ENCODE data around the gene THAP7.

The THAP7 gene

GRCh38 chr22:21031545-21032036 is 29.7 kb upstream of the THAP7 start:
- DNase-seq (ENCODE audit: low spot score) = no peak

GRCh38 chr22:21030621-21031544 is 29.0 kb upstream of the THAP7 start:
- DNase-seq (ENCODE audit: low spot score) = no peak

GRCh38 chr22:21030032-21030431 is 28.1 kb upstream of the THAP7 start:
- DNase-seq (ENCODE audit: low spot score) = no peak

GRCh38 chr22:21029486-21030025 is 27.6 kb upstream of the THAP7 start:
- DNase-seq (ENCODE audit: low spot score) = no peak

- no peak for DNase-seq (ENCODE audit: low spot score)
These were observed 26.6 kb upstream of the THAP7 start for GRCh38 chr22:21028277-21029251.

- no peak for DNase-seq (ENCODE audit: low spot score)
These were observed 25.1 kb upstream of the THAP7 start for GRCh38 chr22:21026783-21027692.

GRCh38 chr22:21025763-21026755 is 24.1 kb upstream of the THAP7 start:
- DNase-seq (ENCODE audit: low spot score) = no peak

GRCh38 chr22:21025266-21025665 is 23.3 kb upstream of the THAP7 start:
- DNase-seq (ENCODE audit: low spot score) = no peak

- no peak for DNase-seq (ENCODE audit: low spot score)
These were observed 21.2 kb upstream of the THAP7 start for GRCh38 chr22:21022955-21023614.

GRCh38 chr22:21022507-21022906 is 20.6 kb upstream of the THAP7 start:
- DNase-seq (ENCODE audit: low spot score) = no peak

GRCh38 chr22:21020802-21021429 is 19.0 kb upstream of the THAP7 start:
- DNase-seq (ENCODE audit: low spot score) = no peak

GRCh38 chr22:21018314-21018713 is 16.4 kb upstream of the THAP7 start:
- DNase-seq (ENCODE audit: low spot score) = no peak

- DNase-seq (ENCODE audit: low spot score) = no peak
These were observed 14.9 kb upstream of the THAP7 start for GRCh38 chr22:21016644-21017420.

- DNase-seq (ENCODE audit: low spot score) = no peak
These were observed 13.6 kb upstream of the THAP7 start for GRCh38 chr22:21015466-21016006.

- peak; percentile 86 for DNase-seq (ENCODE audit: low spot score)
These were observed 13.0 kb upstream of the THAP7 start, which contains the start of gene P2RX6 for GRCh38 chr22:21014726-21015465. P2RX6 (plus strand) TSS chr22:21015165; CDS start chr22:21015175, 10 bp downstream.

- DNase-seq (ENCODE audit: low spot score) = peak; percentile 98
These were observed 12.3 kb upstream of the THAP7 start for GRCh38 chr22:21014202-21014725.

Measured in ecto neural progenitor cell (in vitro differentiated cells).